HG02610 (cell line): ENCODE data around the gene SLC7A1.
A peak's percentile ranks its signal among the peaks of the same experiment; 100 is the strongest.
"Not testable (repeated sequence)": the region's sequence is repeated elsewhere in the genome, so short reads cannot be mapped to it uniquely, and the experiment has no call there.

Source experiments
- ATAC-seq: cut with Tn5 transposase; IDR thresholded peaks from one replicate; pipeline ENCODE4 v1.9.1; 2021; ENCODE audit warnings: mild to moderate bottlenecking, moderate library complexity; ENCODE audit not compliant: unreplicated experiment

Gene SLC7A1

GRCh38 chr13:29595380-29596063 is at the start of gene SLC7A1:
Gene SLC7A1 (minus strand): TSS chr13:29595688. CDS start chr13:29536188, 59,500 bp downstream.
- peak; percentile 85 for ATAC-seq

- ATAC-seq: no peak
These were observed 45.2 kb upstream of the SLC7A1 start for GRCh38 chr13:29640665-29641064.

- ATAC-seq: not testable (repeated sequence)
These were observed 41.3 kb upstream of the SLC7A1 start for GRCh38 chr13:29636831-29637230.

DNA sequence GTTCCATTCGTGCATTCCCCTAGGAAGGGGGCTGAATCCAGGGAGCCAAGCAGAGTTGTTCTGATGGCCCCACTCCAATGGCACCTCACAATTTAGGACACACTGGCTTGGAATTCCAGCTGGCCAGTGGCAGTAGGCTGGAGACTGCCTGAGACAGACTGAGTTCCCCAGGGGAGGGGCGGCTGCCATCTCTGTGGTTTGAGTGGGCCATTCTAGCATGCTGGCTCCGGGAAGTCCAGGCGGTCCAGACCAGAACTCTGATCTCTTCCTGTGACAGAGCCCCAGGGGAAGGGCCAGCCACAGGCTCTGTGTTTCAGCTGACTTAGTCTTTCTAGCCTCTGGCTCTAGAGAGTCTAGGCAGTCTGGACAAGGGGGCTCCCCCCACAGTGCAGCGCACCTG is 29.5 kb upstream of the SLC7A1 start:
- ATAC-seq: no peak

GRCh38 chr13:29621841-29622240 is 26.4 kb upstream of the SLC7A1 start:
- ATAC-seq: no peak

- no peak for ATAC-seq
These were observed 25.7 kb upstream of the SLC7A1 start for GRCh38 chr13:29621051-29621800.

- no peak for ATAC-seq
These were observed 24.5 kb upstream of the SLC7A1 start for GRCh38 chr13:29619995-29620394.

- no peak for ATAC-seq
These were observed 17.6 kb upstream of the SLC7A1 start for GRCh38 chr13:29613101-29613500.

DNA sequence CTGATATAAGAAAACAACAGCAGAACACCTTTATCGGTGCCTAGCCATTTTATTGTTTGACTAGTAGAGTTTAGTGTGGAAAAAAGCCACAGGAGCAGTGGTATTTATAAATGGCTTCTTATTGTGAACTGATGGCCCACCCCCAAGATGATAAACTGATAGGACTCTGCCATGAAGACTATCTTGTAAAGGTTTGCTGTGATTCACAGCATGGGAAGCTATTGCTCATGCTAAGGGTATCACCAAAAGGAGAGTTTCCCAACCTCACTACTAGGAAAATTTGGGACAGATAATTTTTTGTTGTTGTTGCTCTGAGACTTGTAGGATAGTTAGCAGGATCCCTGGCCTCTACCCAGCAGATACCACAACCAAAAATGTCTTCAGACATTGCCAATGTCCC is 12.0 kb upstream of the SLC7A1 start:
- no peak for ATAC-seq

- ATAC-seq: no peak
These were observed 10.5 kb upstream of the SLC7A1 start for GRCh38 chr13:29605860-29606526.

- ATAC-seq: no peak
These were observed 2.8 kb upstream of the SLC7A1 start for GRCh38 chr13:29598321-29598720.

DNA sequence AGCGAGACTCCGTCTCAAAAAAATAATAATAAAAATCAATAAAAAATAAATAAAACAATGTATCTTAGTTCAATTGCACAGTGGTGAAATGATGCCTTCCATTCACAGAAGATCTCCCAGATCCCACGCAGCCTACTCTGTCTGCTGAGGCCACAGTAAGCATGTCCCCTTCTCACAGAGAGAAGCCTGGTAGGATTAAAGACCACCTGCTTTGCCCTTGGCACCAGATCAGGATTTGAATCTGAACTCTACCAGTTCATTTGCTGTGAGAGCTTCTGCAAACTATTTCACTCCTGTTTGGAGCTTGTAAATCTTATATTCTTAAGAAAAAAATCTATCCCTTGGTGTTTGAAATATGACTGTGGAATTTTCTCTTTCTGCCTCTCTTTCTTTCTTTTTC is 2.2 kb upstream of the SLC7A1 start:
- ATAC-seq: no peak

DNA sequence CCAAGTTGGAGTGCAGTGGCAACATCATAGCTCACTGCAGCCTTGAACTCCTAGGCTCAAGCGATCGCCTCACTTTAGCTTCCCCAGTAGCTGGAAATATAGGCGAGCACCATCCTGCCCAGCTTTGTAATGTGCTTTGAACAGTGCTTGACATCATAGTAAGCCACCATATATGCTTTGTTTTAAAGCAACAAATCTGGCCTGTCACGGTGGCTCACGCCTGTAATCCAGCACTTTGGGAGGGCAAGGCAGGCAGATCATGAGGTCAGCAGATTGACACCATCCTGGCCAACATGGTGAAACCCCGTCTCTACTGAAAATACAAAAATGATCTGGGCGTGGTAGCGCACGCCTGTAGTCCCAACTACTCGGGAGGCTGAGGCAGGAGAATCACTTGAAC is 1.8 kb upstream of the SLC7A1 start:
- ATAC-seq: no peak

- no peak for ATAC-seq
These were observed 553 bp upstream of the SLC7A1 start for GRCh38 chr13:29596064-29596418.

- peak; percentile 40 for ATAC-seq
These were observed 643 bp downstream of the SLC7A1 start for GRCh38 chr13:29594710-29595379.

DNA sequence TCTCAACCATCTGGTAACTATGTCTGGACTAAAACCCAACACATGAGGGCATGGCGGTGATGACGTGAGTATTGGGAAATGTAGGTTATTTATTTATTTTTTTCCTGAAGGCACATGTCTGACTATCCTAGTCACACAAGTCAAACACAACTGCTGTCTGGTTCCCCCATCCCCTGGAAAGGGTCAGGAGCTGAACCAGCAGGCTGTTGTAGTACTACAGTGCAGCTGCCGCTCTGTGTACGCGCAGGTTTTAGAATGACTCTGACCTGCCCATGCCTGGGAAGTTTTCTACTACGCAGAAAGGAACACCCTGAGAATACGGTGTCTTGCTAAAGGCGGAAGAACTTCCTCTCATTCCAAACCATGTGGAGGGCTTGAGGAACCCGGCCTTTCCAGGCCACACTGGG is 1.2 kb downstream of the SLC7A1 start:
- peak; percentile 55 for ATAC-seq

DNA sequence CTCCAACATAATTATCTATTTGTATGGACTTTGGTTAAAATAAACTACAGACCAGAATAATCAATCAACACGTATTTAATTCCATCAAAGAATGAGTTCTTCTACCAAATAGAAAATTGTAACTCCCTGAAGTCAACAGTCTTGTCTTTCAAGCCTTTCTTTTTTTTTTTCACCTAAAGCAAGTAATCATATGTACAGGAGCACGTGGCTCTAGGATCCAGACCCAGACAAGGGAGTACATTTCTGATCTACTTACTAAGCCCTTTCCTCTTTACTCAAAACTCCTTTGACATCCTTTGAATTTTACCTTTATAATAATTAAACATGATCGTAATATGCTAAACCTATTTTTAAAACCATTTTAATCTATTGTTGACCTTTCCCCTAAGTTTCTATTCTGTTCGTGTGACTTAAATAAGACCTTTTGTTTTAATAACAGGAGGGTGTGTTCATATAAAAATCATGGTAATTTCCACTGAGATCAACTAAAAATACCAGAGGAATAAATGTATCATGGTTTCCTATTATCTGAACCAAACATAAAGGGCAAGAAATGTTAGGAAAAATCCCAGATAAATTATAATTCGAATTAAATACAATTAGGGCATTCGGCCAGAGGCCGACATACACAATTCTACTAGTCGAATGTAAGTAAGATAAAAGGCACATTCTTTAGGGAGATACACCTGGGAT is 1.7 kb downstream of the SLC7A1 start:
- ATAC-seq: no peak

GRCh38 chr13:29591310-29591709 is 4.2 kb downstream of the SLC7A1 start:
- ATAC-seq: no peak

GRCh38 chr13:29589967-29590366 is 5.5 kb downstream of the SLC7A1 start:
- ATAC-seq: no peak

DNA sequence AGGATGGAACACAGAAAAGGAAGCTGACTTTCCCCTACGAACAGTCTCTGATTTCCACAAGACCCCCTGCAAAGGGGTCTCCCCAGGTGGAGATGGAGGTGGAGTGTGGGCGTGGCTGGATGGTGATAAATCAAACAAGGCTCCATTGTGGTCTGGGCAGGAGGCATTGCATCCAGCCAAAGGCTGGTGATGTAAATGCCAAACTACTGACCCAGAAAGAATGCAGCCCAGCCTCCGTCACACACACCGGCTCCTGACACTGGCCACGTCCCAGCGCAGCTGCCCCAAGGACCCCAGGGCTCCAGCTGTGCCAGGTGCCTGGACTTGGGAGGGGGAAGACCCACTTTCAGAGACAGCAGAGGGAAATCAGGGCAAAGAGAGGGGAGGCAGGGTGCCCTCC is 6.3 kb downstream of the SLC7A1 start:
- ATAC-seq: no peak

- no peak for ATAC-seq
These were observed 7.8 kb downstream of the SLC7A1 start for GRCh38 chr13:29587645-29588044.
